Calu3 (cell line): ENCODE data around the gene MOGAT3. TPM values are rescaled to one million over a fixed set of nuclear protein-coding genes. Genes with fewer than 3 reads are reported as not detected.
A peak's percentile ranks its signal among the peaks of the same experiment; 100 is the strongest.

Experiments used
- BruUV-seq: library from RNA; stranded (reverse); fragments of 400-500 nt; replicated peaks from 2 replicates; lab custom pipeline; 2021; lab: Mats Ljungman, UMichigan
- CTCF ChIA-PET: fragments of 300-600 bp; sonication (Branson Sonifier 250); formaldehyde crosslinking; loops from one replicate; lab custom pipeline; 2022; ENCODE audit warnings: antibody characterized with exemption; lab: Charles Lee
- DNase-seq: peaks from one replicate; pipeline ENCODE4 v3.0.0; 2022
- H3K27ac Mint-ChIP-seq: one replicate; pipeline ENCODE4 v1.8.0; 2022; ENCODE audit warnings: mixed read lengths; ENCODE audit not compliant: unreplicated experiment
- H3K27me3 Mint-ChIP-seq: one replicate; pipeline ENCODE4 v1.8.0; 2022; ENCODE audit warnings: mixed read lengths; ENCODE audit not compliant: unreplicated experiment
- H3K36me3 Mint-ChIP-seq: one replicate; pipeline ENCODE4 v1.8.0; 2022; ENCODE audit warnings: mild to moderate bottlenecking, moderate library complexity, mixed read lengths; ENCODE audit not compliant: insufficient read depth, unreplicated experiment
- H3K4me1 Mint-ChIP-seq: one replicate; pipeline ENCODE4 v1.8.0; 2022; ENCODE audit warnings: mild to moderate bottlenecking, low read depth, mixed read lengths; ENCODE audit not compliant: unreplicated experiment
- H3K4me3 Mint-ChIP-seq: one replicate; pipeline ENCODE4 v1.8.0; 2022; ENCODE audit warnings: mild to moderate bottlenecking, low read depth, moderate library complexity, mixed read lengths; ENCODE audit not compliant: unreplicated experiment
- H3K9me3 Mint-ChIP-seq: one replicate; pipeline ENCODE4 v1.8.0; 2022; ENCODE audit warnings: low read depth, mixed read lengths; ENCODE audit not compliant: unreplicated experiment
- CTCF ChIP-seq: fragments of 200-600 bp; IDR thresholded peaks from one replicate; pipeline ENCODE4 v1.8.0; 2022; ENCODE audit warnings: antibody characterized with exemption; ENCODE audit not compliant: unreplicated experiment
- intact Hi-C: fragments of 100-400 bp; cut with micrococcal nuclease; formaldehyde crosslinking; loops from one replicate; pipeline ENCODE4 v1.10.0; 2022; ENCODE audit not compliant: unreplicated experiment
- total RNA-seq: library from RNA; stranded (reverse); gene quantifications from 2 replicates; pipeline ENCODE4 v1.2.3, GENCODE V29; 2022

MOGAT3 gene
- total RNA-seq, 1 experiment from 2014 or later = not detected

- CTCF ChIA-PET = interaction anchor here (0.6 to 1.4 kb wide), 2 partner anchors 27 to 36 kb away, joined by 3 to 5 read pairs; no protein-coding TSS in a partner anchor
- H3K4me1 Mint-ChIP-seq = peaks cover 42% of the 10 kb centered on the region
- no peak for DNase-seq
- TF ChIP-seq CTCF = no peak
- no peak overlapping the region for H3K4me3 Mint-ChIP-seq
- H3K27ac Mint-ChIP-seq = no peak overlapping the region
- peaks cover 29% of the 10 kb centered on the region for H3K36me3 Mint-ChIP-seq
- H3K27me3 Mint-ChIP-seq = peaks cover 100% of the 10 kb centered on the region
- intact Hi-C loops = no loop called here
- H3K9me3 Mint-ChIP-seq = no peaks in the 10 kb centered on the region
- BruUV-seq = no TSS peak
Measured at GRCh38 chr7:101170617-101171441, 30.0 kb downstream of the MOGAT3 start.

- Mint-ChIP-seq H3K36me3 (peaks cover 37% of the 10 kb centered on the region), H3K9me3 (no peaks in the 10 kb centered on the region), H3K4me1 (peaks cover 49% of the 10 kb centered on the region), H3K27me3 (peaks cover 100% of the 10 kb centered on the region), H3K27ac (no peak overlapping the region), H3K4me3 (no peak overlapping the region)
- no TSS peak for BruUV-seq
- intact Hi-C loops = no loop called here
- TF ChIP-seq CTCF = peak; percentile 69
- peak; percentile 82 for DNase-seq
- CTCF ChIA-PET = interaction anchor here (0.6 to 1.4 kb wide), 2 partner anchors 26 to 35 kb away, joined by 3 to 5 read pairs; no protein-coding TSS in a partner anchor
Measured at GRCh38 chr7:101169838-101170551, 30.8 kb downstream of the MOGAT3 start.

- H3K27me3 Mint-ChIP-seq = peaks cover 94% of the 10 kb centered on the region
- H3K4me3 Mint-ChIP-seq = no peak overlapping the region
- no peak for DNase-seq
- CTCF ChIA-PET = interaction anchor here (1.6 kb wide), 1 partner anchor 17 kb away, joined by 3 read pairs; no protein-coding TSS in a partner anchor
- intact Hi-C loops = no loop called here
- H3K36me3 Mint-ChIP-seq = peaks cover 45% of the 10 kb centered on the region
- no peak overlapping the region for H3K27ac Mint-ChIP-seq
- H3K9me3 Mint-ChIP-seq = no peaks in the 10 kb centered on the region
- no TSS peak for BruUV-seq
- H3K4me1 Mint-ChIP-seq = peaks cover 49% of the 10 kb centered on the region
- TF ChIP-seq CTCF = no peak
Measured at GRCh38 chr7:101169110-101169837, 31.6 kb downstream of the MOGAT3 start.

GRCh38 chr7:101168412-101169049 lies 32.3 kb downstream of the MOGAT3 start:
- H3K36me3 Mint-ChIP-seq = peaks cover 45% of the 10 kb centered on the region
- peaks cover 49% of the 10 kb centered on the region for H3K4me1 Mint-ChIP-seq
- intact Hi-C loops = no loop called here
- no peaks in the 10 kb centered on the region for H3K9me3 Mint-ChIP-seq
- no peak overlapping the region for H3K27ac Mint-ChIP-seq
- DNase-seq = no peak
- no peak overlapping the region for H3K4me3 Mint-ChIP-seq
- CTCF ChIA-PET = interaction anchor here (1.6 kb wide), 1 partner anchor 18 kb away, joined by 3 read pairs; no protein-coding TSS in a partner anchor
- H3K27me3 Mint-ChIP-seq = peaks cover 86% of the 10 kb centered on the region
- TF ChIP-seq CTCF = no peak
- no TSS peak for BruUV-seq
